Neural progenitor cell (in vitro differentiated cells): Measurements from ENCODE around the gene LHFPL5. TPM values are rescaled to one million over a fixed set of nuclear protein-coding genes. Genes with fewer than 3 reads are reported as not detected.

Source experiments
- DNase-seq: peaks from one replicate; pipeline ENCODE4 v3.0.0-alpha.2; 2016; ENCODE audit warnings: low spot score
- H2AFZ ChIP-seq: fragments of 200-600 bp; sonication (generic); replicated peaks from 2 replicates; pipeline ENCODE4 v1.6.1; 2016; ENCODE audit warnings: antibody characterized with exemption
- H3F3A ChIP-seq: fragments of 200-600 bp; sonication (generic); 2 replicates; pipeline ENCODE4 v1.6.1; 2016; ENCODE audit warnings: antibody characterized with exemption, low read depth
- H3K27ac ChIP-seq: fragments of 200-600 bp; sonication (generic); 2 replicates; pipeline ENCODE4 v1.5.1; 2016; ENCODE audit warnings: mild to moderate bottlenecking
- H3K27me3 ChIP-seq: fragments of 200-600 bp; sonication (generic); 2 replicates; pipeline ENCODE4 v1.6.1; 2016; ENCODE audit warnings: mild to moderate bottlenecking, moderate library complexity
- H3K36me3 ChIP-seq: fragments of 200-600 bp; sonication (generic); 2 replicates; pipeline ENCODE4 v1.5.1; 2016
- H3K4me1 ChIP-seq: fragments of 200-600 bp; sonication (generic); 2 replicates; pipeline ENCODE4 v1.6.1; 2016; ENCODE audit warnings: mixed run types
- H3K4me2 ChIP-seq: fragments of 200-600 bp; sonication (generic); 2 replicates; pipeline ENCODE4 v1.6.1; 2016
- H3K4me3 ChIP-seq: fragments of 200-600 bp; sonication (generic); 2 replicates; pipeline ENCODE4 v1.5.1; 2016
- H3K79me2 ChIP-seq: fragments of 200-600 bp; sonication (generic); 2 replicates; pipeline ENCODE4 v1.6.1; 2016; ENCODE audit warnings: low read depth
- H3K9ac ChIP-seq: fragments of 200-600 bp; sonication (generic); 2 replicates; pipeline ENCODE4 v1.6.1; 2016
- H3K9me3 ChIP-seq: fragments of 200-600 bp; sonication (generic); 2 replicates; pipeline ENCODE4 v1.5.1; 2016; ENCODE audit warnings: low read depth
- H4K20me1 ChIP-seq: fragments of 200-600 bp; sonication (generic); 2 replicates; pipeline ENCODE4 v1.6.1; 2016; ENCODE audit warnings: low read depth
- H3K27ac Mint-ChIP-seq: 3 replicates; pipeline ENCODE4 v1.8.0; 2021; ENCODE audit warnings: mixed read lengths
- H3K27me3 Mint-ChIP-seq: 2 replicates; pipeline ENCODE4 v1.8.0; 2022; ENCODE audit warnings: low read depth, mild to moderate bottlenecking, inconsistent platforms, moderate library complexity, mixed read lengths; ENCODE audit not compliant: insufficient read depth
- H3K36me3 Mint-ChIP-seq: 3 replicates; pipeline ENCODE4 v1.8.0; 2021; ENCODE audit warnings: mixed read lengths
- H3K4me1 Mint-ChIP-seq: 3 replicates; pipeline ENCODE4 v1.8.0; 2021; ENCODE audit warnings: mixed read lengths
- H3K4me3 Mint-ChIP-seq: 3 replicates; pipeline ENCODE4 v1.8.0; 2021; ENCODE audit warnings: mild to moderate bottlenecking, moderate library complexity, mixed read lengths
- H3K9me3 Mint-ChIP-seq: 3 replicates; pipeline ENCODE4 v1.8.0; 2020; ENCODE audit warnings: mixed read lengths
- EZH2 ChIP-seq: fragments of 200-600 bp; sonication (generic); IDR thresholded peaks from 2 replicates; pipeline ENCODE4 v1.6.1; 2017; ENCODE audit warnings: antibody characterized with exemption, mild to moderate bottlenecking, moderate library complexity
- EZH2phosphoT487 ChIP-seq: fragments of 200-600 bp; sonication (generic); IDR thresholded peaks from 2 replicates; pipeline ENCODE4 v1.6.1; 2017; ENCODE audit warnings: antibody characterized with exemption
- total RNA-seq: library from RNA; depleted of rRNA; stranded (reverse); fragments of >200 nt; gene quantifications from 2 replicates; pipeline ENCODE4 v1.2.3, GENCODE V29; 2015; ENCODE audit warnings: low replicate concordance
- TF ChIP-seq, protein P1 (sequence below): fragments of 200-600 bp; sonication (generic); IDR thresholded peaks from 2 replicates; pipeline ENCODE4 v1.5.1; 2017; ENCODE audit warnings: antibody characterized with exemption, mild to moderate bottlenecking

Gene LHFPL5
- total RNA-seq, 1 donor from 2014 or later = not detected

DNA sequence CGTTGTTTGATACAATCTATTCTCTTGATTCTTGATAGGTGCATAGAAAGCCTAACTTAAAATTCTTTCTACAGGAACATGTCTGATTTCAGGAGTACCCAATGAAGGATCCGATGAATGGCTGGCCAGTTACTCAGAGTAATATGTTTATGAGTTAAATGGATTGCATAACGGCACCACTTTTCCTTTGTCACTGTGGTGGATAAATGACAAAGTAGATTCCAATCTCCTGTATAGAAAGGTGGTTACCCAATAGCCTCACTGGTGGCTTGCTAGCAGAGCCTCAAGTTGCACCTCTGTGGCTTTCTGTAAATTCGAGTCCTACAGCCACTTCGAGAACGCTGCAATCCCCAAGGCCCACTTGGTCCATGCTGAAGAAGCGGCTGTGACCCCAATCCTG is 28.4 kb downstream of the LHFPL5 start:
- H3K27ac Mint-ChIP-seq = no peak overlapping the region

DNA sequence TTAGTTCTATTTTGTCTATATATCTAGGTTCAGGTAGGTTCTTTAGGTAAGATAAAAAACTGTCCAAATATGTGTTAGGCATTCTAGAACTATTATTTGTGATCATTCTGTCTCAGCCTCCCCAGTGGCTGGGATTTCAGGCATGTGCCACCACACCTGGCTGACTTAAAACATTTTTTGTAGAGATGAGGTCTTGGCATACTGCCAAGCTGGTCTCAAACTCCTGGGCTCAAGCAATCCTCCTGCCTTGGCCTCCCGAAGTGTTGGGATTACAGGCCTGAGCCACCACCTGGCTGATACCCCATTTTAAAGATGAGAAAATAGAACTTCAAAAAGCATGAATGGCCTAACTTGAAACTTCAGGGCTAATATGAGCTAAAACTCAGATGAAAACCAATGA is 33.9 kb downstream of the LHFPL5 start:
- Mint-ChIP-seq H3K36me3 (peaks cover 31% of the 10 kb centered on the region), H3K4me1 (no peaks in the 10 kb centered on the region), H3K4me3 (no peak overlapping the region)

More for the DNA sequence above, 28.4 kb downstream of the LHFPL5 start:
- Histone ChIP-seq H3K4me3 (no peak overlapping the region), H3F3A (peaks cover 46% of the 10 kb centered on the region), H2AFZ (no peak overlapping the region), H3K9ac (no peak overlapping the region), H3K4me2 (no peak overlapping the region), H3K9me3 (no peaks in the 10 kb centered on the region), H3K27ac (no peak overlapping the region), H3K4me1 (no peaks in the 10 kb centered on the region), H3K27me3 (no peaks in the 10 kb centered on the region), H4K20me1 (no peaks in the 10 kb centered on the region), H3K79me2 (no peaks in the 10 kb centered on the region), H3K36me3 (peaks cover 12% of the 10 kb centered on the region)
- no peaks in the 10 kb centered on the region for H3K27me3 Mint-ChIP-seq
- peaks cover 3% of the 10 kb centered on the region for H3K9me3 Mint-ChIP-seq
- DNase-seq = no peak
- H3K4me1 Mint-ChIP-seq = no peaks in the 10 kb centered on the region
- peaks cover 13% of the 10 kb centered on the region for H3K36me3 Mint-ChIP-seq
- TF ChIP-seq EZH2 (no peak), EZH2phosphoT487 (no peak)
- TF ChIP-seq, protein P1, sequence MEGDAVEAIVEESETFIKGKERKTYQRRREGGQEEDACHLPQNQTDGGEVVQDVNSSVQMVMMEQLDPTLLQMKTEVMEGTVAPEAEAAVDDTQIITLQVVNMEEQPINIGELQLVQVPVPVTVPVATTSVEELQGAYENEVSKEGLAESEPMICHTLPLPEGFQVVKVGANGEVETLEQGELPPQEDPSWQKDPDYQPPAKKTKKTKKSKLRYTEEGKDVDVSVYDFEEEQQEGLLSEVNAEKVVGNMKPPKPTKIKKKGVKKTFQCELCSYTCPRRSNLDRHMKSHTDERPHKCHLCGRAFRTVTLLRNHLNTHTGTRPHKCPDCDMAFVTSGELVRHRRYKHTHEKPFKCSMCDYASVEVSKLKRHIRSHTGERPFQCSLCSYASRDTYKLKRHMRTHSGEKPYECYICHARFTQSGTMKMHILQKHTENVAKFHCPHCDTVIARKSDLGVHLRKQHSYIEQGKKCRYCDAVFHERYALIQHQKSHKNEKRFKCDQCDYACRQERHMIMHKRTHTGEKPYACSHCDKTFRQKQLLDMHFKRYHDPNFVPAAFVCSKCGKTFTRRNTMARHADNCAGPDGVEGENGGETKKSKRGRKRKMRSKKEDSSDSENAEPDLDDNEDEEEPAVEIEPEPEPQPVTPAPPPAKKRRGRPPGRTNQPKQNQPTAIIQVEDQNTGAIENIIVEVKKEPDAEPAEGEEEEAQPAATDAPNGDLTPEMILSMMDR = no peak
- H3K4me3 Mint-ChIP-seq = no peak overlapping the region

DNA sequence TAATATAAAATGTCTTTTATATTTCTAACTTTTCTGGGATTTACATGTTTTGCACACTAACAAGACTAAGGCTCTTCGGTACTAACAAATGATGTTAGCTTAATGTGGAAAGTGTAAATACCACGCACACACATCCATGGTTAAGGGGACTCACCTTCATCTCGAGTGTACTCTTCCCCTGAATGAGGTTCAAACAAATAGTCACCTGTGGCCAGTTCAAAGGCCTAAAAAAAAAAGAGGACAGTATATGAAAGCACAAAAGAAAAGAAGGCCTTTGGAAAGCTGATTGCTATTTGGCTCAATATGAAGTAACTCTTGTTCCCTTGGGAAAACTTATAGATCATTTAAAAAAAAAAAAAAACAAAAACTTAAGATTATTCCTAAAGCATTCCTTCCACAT is 37.2 kb downstream of the LHFPL5 start:
- Histone ChIP-seq H3K27ac (no peak overlapping the region), H4K20me1 (no peaks in the 10 kb centered on the region), H3K9ac (no peak overlapping the region), H3K79me2 (peaks cover 5% of the 10 kb centered on the region), H3K36me3 (peaks cover 29% of the 10 kb centered on the region), H3F3A (no peaks in the 10 kb centered on the region), H2AFZ (no peak overlapping the region), H3K27me3 (no peaks in the 10 kb centered on the region), H3K4me2 (no peak overlapping the region), H3K4me3 (no peak overlapping the region), H3K4me1 (no peaks in the 10 kb centered on the region), H3K9me3 (no peaks in the 10 kb centered on the region)
- H3K36me3 Mint-ChIP-seq = peaks cover 41% of the 10 kb centered on the region
- no peaks in the 10 kb centered on the region for H3K4me1 Mint-ChIP-seq
- TF ChIP-seq, protein P1 = no peak
- TF ChIP-seq EZH2phosphoT487 (no peak), EZH2 (no peak)
- no peak for DNase-seq
- H3K27me3 Mint-ChIP-seq = peaks cover 4% of the 10 kb centered on the region
- no peak overlapping the region for H3K4me3 Mint-ChIP-seq
- no peaks in the 10 kb centered on the region for H3K9me3 Mint-ChIP-seq
- H3K27ac Mint-ChIP-seq = no peak overlapping the region

More for the DNA sequence above, 33.9 kb downstream of the LHFPL5 start:
- Histone ChIP-seq H3K4me3 (no peak overlapping the region), H4K20me1 (no peaks in the 10 kb centered on the region), H3K79me2 (no peaks in the 10 kb centered on the region), H3K9ac (no peak overlapping the region), H3F3A (peaks cover 15% of the 10 kb centered on the region), H2AFZ (no peak overlapping the region), H3K27me3 (no peaks in the 10 kb centered on the region), H3K4me2 (no peak overlapping the region), H3K36me3 (peaks cover 27% of the 10 kb centered on the region), H3K27ac (no peak overlapping the region), H3K4me1 (no peaks in the 10 kb centered on the region), H3K9me3 (no peaks in the 10 kb centered on the region)
- no peak for DNase-seq
- peaks cover 4% of the 10 kb centered on the region for H3K27me3 Mint-ChIP-seq
- no peaks in the 10 kb centered on the region for H3K9me3 Mint-ChIP-seq
- TF ChIP-seq EZH2phosphoT487 = no peak
- TF ChIP-seq, protein P1 = no peak
- no peak for TF ChIP-seq EZH2
- no peak overlapping the region for H3K27ac Mint-ChIP-seq
